GM12878 (cell line): ENCODE results near the gene KBTBD8. TPM values are rescaled to one million over a fixed set of nuclear protein-coding genes. Genes with fewer than 3 reads are reported as not detected.

Source experiments
- ATF7 ChIP-seq: fragments of 450-650 bp; IDR thresholded peaks from 2 replicates; pipeline ENCODE4 v1.6.1; 2016; ENCODE audit warnings: low read depth, mild to moderate bottlenecking
- CREM ChIP-seq: IDR thresholded peaks from 2 replicates; pipeline ENCODE4 v1.6.1; 2014; ENCODE audit warnings: antibody characterized with exemption, low read depth
- ETV6 ChIP-seq, 2 experiments: fragments of 450-650 bp in 1 of 2; IDR thresholded peaks in 1 of 2; conservative IDR thresholded peaks in 1 of 2; 2 replicates each; pipeline ENCODE4 v1.6.1; 2014; ENCODE audit warnings: antibody characterized with exemption in 1 of 2, borderline replicate concordance in 1 of 2, low read depth in 1 of 2, mild to moderate bottlenecking in 1 of 2, moderate library complexity in 1 of 2
- GATAD2B ChIP-seq: fragments of 450-650 bp; conservative IDR thresholded peaks from 2 replicates; pipeline ENCODE4 v1.6.1; 2017; ENCODE audit warnings: low read depth, mild to moderate bottlenecking, moderate library complexity
- HCFC1 ChIP-seq: fragments of 150-350 bp; IDR thresholded peaks from 2 replicates; pipeline ENCODE4 v1.6.1; 2014; ENCODE audit warnings: low read length
- KLF5 ChIP-seq: fragments of 450-650 bp; IDR thresholded peaks from 2 replicates; pipeline ENCODE4 v1.6.1; 2014; ENCODE audit warnings: mild to moderate bottlenecking; ENCODE audit not compliant: partially characterized antibody
- NFYB ChIP-seq: IDR thresholded peaks from 2 replicates; pipeline ENCODE4 v1.6.1; 2011; ENCODE audit warnings: low read depth, mild to moderate bottlenecking, low read length, improper control_type of control experiment, moderate library complexity; ENCODE audit not compliant: insufficient read depth
- PBX3 ChIP-seq: IDR thresholded peaks from 2 replicates; pipeline ENCODE4 v1.6.1; 2011; ENCODE audit warnings: mild to moderate bottlenecking, low read depth, low read length, moderate library complexity; ENCODE audit not compliant: insufficient replicate concordance
- RAD21 ChIP-seq: IDR thresholded peaks from 2 replicates; pipeline ENCODE4 v1.6.1; 2011; ENCODE audit warnings: mild to moderate bottlenecking, low read depth, low read length, moderate library complexity; ENCODE audit not compliant: insufficient read depth
- TAF1 ChIP-seq: IDR thresholded peaks from 2 replicates; pipeline ENCODE4 v1.6.1; 2011; ENCODE audit warnings: mild to moderate bottlenecking, low read depth, low read length, borderline replicate concordance
- ZNF217 ChIP-seq: fragments of 450-650 bp; IDR thresholded peaks from 2 replicates; pipeline ENCODE4 v1.6.1; 2017; ENCODE audit warnings: antibody characterized with exemption, mild to moderate bottlenecking
- polyA plus RNA-seq, 11 experiments: library from polyadenylated mRNA; depleted of rRNA in 4 of 11; unstranded in 6 of 11; stranded (reverse) in 5 of 11; fragments of >200 nt; fragmentation: Nextera tagmentation in 4 of 11; fragmentation: Illumina TruSeq in 1 of 11; extraction: Ambion mirVana in 4 of 11; extraction: Trizol in 1 of 11; gene quantifications; 1 replicate in 1 of 11; 2 replicates in 10 of 11; pipeline versions ENCODE4 v1.2.1 to v1.2.3, GENCODE V29; 2011 to 2016; ENCODE audit warnings: inconsistent platforms in 2 of 11, missing spikeins in 2 of 11, low read depth in 1 of 11
- total RNA-seq, 4 experiments: library from RNA; depleted of rRNA in 3 of 4; stranded (reverse); fragments of >200 nt in 3 of 4; fragmentation: Illumina TruSeq in 1 of 4; extraction: Trizol in 1 of 4; gene quantifications; 2 replicates each; pipeline versions ENCODE4 v1.2.1 to v1.2.3, GENCODE V29; 2013 to 2021
- TF ChIP-seq, protein P1 (sequence below): fragments of 450-650 bp; IDR thresholded peaks from 2 replicates; pipeline ENCODE4 v1.6.1; 2016; ENCODE audit warnings: mild to moderate bottlenecking, moderate library complexity, borderline replicate concordance

Gene KBTBD8
- total and polyA plus RNA-seq, 10 of the 15 experiments (the other 5 are each of a cell fraction or from before 2014, with no cell fraction given): 8.5 to 44.4 (median 19.3) TPM

DNA sequence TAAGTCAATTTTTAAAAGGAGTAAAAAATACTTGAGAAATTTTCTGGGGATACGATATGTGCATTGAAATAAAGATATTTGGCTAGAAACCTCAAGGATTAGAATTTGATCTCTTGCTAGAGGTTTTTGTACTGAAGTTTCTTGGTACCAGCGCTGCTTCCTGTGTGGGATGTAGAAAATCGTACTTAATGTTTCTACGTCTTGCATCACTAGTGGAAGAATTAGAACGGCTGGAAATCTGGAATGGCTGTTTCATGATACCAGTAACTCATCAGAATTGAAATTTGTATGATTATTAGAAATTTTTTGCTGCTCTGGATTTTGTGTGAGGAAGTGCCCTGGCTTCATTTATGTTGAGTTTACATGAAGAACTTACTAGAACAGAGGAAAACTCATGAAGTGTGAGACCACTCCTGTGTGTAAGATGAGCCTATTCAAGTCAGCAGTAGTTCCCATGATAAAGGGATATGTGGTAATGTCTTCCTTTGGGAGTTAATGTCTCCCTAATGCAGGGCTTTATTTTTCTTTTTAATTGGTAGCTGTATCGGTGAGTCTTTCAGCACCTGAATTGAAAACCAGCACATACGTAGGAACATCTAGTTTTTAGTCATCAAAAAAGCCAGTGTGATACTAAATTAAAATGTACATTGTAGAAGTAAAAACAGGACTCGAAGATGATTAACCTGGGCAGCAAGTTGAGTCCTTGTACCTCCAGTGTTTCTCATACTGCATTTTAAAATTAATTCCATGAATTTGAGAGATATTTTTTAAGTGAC, 3.2 kb downstream of the KBTBD8 start (continued):
- TF ChIP-seq PBX3 (no peak), HCFC1 (no peak), ATF7 (no peak), NFYB (no peak), GATAD2B (0 out of 2 replicates have a peak, but pooled peaks have one; percentile 27), RAD21 (no peak), CREM (peak; percentile 30; the same call in 1 of the 2 replicates), KLF5 (no peak), ETV6 (conservative IDR thresholded peaks at IDR 0.05 in 1 of 2, IDR thresholded peaks at IDR 0.05 in 1 of 2; ENCODE audit: borderline replicate concordance in 1 of 2, low read depth in 1 of 2) (no peak), TAF1 (no peak), ZNF217 (peak; percentile 27; the same call in 1 of the 2 replicates)
- TF ChIP-seq, protein P1, sequence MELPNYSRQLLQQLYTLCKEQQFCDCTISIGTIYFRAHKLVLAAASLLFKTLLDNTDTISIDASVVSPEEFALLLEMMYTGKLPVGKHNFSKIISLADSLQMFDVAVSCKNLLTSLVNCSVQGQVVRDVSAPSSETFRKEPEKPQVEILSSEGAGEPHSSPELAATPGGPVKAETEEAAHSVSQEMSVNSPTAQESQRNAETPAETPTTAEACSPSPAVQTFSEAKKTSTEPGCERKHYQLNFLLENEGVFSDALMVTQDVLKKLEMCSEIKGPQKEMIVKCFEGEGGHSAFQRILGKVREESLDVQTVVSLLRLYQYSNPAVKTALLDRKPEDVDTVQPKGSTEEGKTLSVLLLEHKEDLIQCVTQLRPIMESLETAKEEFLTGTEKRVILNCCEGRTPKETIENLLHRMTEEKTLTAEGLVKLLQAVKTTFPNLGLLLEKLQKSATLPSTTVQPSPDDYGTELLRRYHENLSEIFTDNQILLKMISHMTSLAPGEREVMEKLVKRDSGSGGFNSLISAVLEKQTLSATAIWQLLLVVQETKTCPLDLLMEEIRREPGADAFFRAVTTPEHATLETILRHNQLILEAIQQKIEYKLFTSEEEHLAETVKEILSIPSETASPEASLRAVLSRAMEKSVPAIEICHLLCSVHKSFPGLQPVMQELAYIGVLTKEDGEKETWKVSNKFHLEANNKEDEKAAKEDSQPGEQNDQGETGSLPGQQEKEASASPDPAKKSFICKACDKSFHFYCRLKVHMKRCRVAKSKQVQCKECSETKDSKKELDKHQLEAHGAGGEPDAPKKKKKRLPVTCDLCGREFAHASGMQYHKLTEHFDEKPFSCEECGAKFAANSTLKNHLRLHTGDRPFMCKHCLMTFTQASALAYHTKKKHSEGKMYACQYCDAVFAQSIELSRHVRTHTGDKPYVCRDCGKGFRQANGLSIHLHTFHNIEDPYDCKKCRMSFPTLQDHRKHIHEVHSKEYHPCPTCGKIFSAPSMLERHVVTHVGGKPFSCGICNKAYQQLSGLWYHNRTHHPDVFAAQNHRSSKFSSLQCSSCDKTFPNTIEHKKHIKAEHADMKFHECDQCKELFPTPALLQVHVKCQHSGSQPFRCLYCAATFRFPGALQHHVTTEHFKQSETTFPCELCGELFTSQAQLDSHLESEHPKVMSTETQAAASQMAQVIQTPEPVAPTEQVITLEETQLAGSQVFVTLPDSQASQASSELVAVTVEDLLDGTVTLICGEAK: no peak
- TF ChIP-seq, all 136 proteins: peak for 8
